ENCODE data around the gene UBE2O. TPM values are rescaled to one million over a fixed set of nuclear protein-coding genes. Genes with fewer than 3 reads are reported as not detected.

UBE2O gene
- total and polyA plus RNA-seq, 2 experiments from 2014 or later, result 30.4 to 79.4 TPM

- peaks cover 63% of the 10 kb centered on the region for H3K36me3 Mint-ChIP-seq (ENCODE audit: low read depth)
- no peak overlapping the region for H2AFZ ChIP-seq
- peaks cover 19% of the 10 kb centered on the region for H4K20me1 ChIP-seq (replicated peaks; ENCODE audit: insufficient read depth)
Measured at GRCh38 chr17:76404976-76405563, 47.9 kb downstream of the UBE2O start.

More at GRCh38 chr17:76404976-76405563, 47.9 kb downstream of the UBE2O start:
- peaks cover 30% of the 10 kb centered on the region for H3K36me3 ChIP-seq (ENCODE audit: insufficient read depth)
- no peaks in the 10 kb centered on the region; the same call in 2 of the 3 replicates for H3K9me3 Mint-ChIP-seq
- no peak overlapping the region for H3K4me3 ChIP-seq
- H3K4me1 ChIP-seq (ENCODE audit: insufficient read depth), result no peaks in the 10 kb centered on the region
- H3K4me3 Mint-ChIP-seq, result no peak overlapping the region
- no peak overlapping the region; the same call in 1 of the 2 replicates for H3K27ac ChIP-seq (ENCODE audit: low read depth)
- no peak overlapping the region for H3K27ac Mint-ChIP-seq
- no peak for ATAC-seq
- peaks cover 17% of the 10 kb centered on the region for H3K4me1 Mint-ChIP-seq
- peaks cover 8% of the 10 kb centered on the region for H3K27me3 Mint-ChIP-seq (ENCODE audit: insufficient read depth, low read depth, poor library complexity)
- H3K9me2 ChIP-seq (ENCODE audit: insufficient read depth), result no peaks in the 10 kb centered on the region
- H3K4me2 ChIP-seq, result no peak overlapping the region
- peaks cover 48% of the 10 kb centered on the region for H3K79me2 ChIP-seq (replicated peaks; ENCODE audit: insufficient read depth)
- H3K27me3 ChIP-seq (ENCODE audit: insufficient read depth), result no peaks in the 10 kb centered on the region
- peaks cover 4% of the 10 kb centered on the region; the same call in 1 of the 2 replicates for H3F3A ChIP-seq (replicated peaks; ENCODE audit: low read depth)
- no peak for TF ChIP-seq CREB1 (CRISPR knock-in tag; IDR thresholded peaks at IDR 0.05; ENCODE audit: low read depth)
- TF ChIP-seq POLR2AphosphoS5 (IDR thresholded peaks at IDR 0.05; ENCODE audit: low read depth), result no peak
- TF ChIP-seq EZH2phosphoT487 (IDR thresholded peaks at IDR 0.05; ENCODE audit: unreplicated experiment), result no peak
- TF ChIP-seq NANOG (IDR thresholded peaks at IDR 0.05; ENCODE audit: borderline replicate concordance), result no peak
- TF ChIP-seq ZNF462 (CRISPR knock-in tag; IDR thresholded peaks at IDR 0.05), result no peak
- TF ChIP-seq REST (IDR thresholded peaks at IDR 0.05; ENCODE audit: unreplicated experiment), result no peak
- TF ChIP-seq ETS1 (IDR thresholded peaks at IDR 0.05), result no peak
- TF ChIP-seq JUNB (IDR thresholded peaks at IDR 0.05; ENCODE audit: unreplicated experiment), result no peak
- no peak for TF ChIP-seq EZH2 (IDR thresholded peaks at IDR 0.05; ENCODE audit: low read depth, unreplicated experiment)
- no peak for TF ChIP-seq CTCF (conservative IDR thresholded peaks at IDR 0.05; ENCODE audit: low read depth in 2 of 2)
- no peak for TF ChIP-seq ZNF331 (CRISPR knock-in tag; IDR thresholded peaks at IDR 0.05; ENCODE audit: low read depth)
- TF ChIP-seq STAT1 (IDR thresholded peaks at IDR 0.05; ENCODE audit: unreplicated experiment), result no peak
- no peak for DNase-seq (ENCODE audit: low spot score)

All from GM23338 (cell line).